ENCODE data around the gene TMEM108.

Gene TMEM108

GRCh38 chr3:133055339-133055738 is 17.1 kb downstream of the TMEM108 start:
- DNase-seq, result no peak

GRCh38 chr3:133058243-133058642 is 20.1 kb downstream of the TMEM108 start:
- no peak for DNase-seq

GRCh38 chr3:133058831-133059230 is 20.6 kb downstream of the TMEM108 start:
- no peak for DNase-seq

- DNase-seq, result no peak
Observed at GRCh38 chr3:133065193-133065961, 27.2 kb downstream of the TMEM108 start.

- DNase-seq, result no peak
Observed at GRCh38 chr3:133066026-133066425, 27.8 kb downstream of the TMEM108 start.

- DNase-seq, result no peak
Observed at GRCh38 chr3:133069556-133070286, 31.5 kb downstream of the TMEM108 start.

GRCh38 chr3:133074977-133075376 is 36.8 kb downstream of the TMEM108 start:
- DNase-seq, result no peak

GRCh38 chr3:133077688-133078087 is 39.5 kb downstream of the TMEM108 start:
- DNase-seq, result no peak

- DNase-seq, result no peak
Observed at GRCh38 chr3:133079621-133080020, 41.4 kb downstream of the TMEM108 start.

DNA sequence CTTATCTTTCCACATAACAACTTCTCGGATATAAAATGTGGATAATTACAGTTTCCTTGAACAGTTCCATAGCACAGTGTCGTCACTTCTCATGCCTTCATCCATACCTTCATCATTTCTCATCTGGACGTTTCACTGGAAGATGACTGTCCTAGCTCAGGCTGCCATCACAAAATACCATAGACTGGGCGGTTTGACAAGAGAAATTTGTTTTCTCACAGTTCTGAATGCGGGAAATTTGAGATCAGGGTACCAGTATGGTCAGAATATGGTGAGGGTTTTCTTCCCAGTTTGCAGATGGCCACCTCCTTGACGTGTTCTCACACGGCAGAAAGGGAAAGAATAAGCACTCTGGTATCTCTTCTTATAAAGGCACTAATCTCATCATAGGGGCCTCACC is 42.8 kb downstream of the TMEM108 start:
- DNase-seq, result no peak

DNA sequence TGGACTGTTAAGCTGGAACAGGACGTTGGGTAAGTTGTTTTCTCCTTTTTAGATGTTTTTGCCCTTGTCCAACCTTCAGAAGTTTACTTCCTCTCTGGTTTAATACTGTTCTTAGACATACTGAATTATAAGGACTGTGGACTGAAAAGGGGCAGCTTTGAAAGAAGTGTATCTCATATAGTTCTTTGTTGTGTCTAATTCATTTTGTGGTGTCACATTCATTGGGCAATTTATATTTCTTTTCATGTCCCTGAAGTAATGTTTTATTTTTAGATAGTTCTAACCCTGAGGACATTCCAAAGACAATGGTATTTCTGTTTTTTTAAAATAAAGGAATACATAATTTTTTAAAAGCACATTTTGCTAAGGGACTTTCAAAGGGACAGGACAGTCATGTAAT is 45.2 kb downstream of the TMEM108 start:
- DNase-seq, result no peak

DNA sequence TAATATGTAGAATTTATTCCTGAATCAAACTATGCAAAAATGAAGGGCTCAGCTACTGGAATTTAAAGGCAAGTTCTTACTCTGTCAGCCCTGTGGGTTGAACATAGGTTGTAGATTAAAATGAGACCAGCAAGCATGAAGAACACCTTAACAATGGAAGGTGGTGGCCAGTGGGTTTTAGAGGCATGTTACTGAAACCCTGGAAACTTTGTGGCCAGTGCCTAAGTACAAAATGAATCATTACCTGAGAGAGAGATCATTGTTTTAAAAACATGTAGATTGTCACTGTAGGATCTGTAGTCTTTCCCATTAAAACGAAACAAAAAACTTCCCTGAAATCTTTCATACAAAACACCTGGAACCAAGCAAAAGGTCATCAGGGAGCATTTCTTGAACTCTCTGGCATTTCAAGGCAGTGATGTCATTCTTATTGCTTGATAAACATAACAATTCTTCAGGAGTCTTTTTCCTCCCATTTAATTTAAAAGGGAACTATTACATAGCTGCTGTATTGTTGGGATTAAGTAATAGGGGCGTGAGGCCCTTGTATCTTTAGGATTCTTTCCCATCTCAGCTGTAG is 51.8 kb downstream of the TMEM108 start:
- DNase-seq, result no peak

GRCh38 chr3:133092681-133093080 is 54.5 kb downstream of the TMEM108 start:
- DNase-seq, result no peak

- DNase-seq, result no peak
Observed at GRCh38 chr3:133093366-133093765, 55.2 kb downstream of the TMEM108 start.

DNA sequence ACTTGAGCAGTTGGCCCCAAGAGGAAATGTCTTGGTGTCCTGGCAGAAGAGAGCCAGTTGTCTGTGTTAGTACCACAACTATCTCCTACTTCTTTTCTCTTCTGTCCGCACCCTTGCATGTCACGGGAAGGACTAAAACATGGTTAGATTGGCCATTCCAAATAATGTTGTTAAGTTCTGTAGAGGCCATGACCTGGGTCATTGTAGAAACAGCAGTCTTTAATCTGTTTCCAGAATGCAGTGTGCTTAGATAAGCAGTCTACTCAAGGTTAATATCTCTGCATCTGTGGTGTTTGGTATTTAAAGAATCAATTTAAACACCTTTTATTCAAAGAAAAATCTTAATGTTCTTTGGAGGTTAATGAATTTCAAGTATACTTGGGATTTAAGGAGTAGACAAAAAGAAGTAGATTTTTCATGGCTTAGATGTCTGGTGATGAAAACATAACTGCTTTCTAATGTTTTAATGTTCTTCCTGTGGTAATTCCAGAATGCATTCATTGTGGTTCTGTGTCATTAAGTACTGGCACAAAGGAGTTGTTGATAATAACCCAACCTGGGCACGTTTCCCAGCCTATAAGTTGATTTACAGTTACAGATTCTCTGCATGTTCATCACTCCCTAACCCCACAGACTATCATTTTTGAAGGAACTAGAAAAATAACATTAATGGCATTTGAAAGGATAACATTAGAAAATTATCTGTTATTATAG is 58.9 kb downstream of the TMEM108 start:
- DNase-seq, result no peak

GRCh38 chr3:133103706-133104105 is 65.5 kb downstream of the TMEM108 start:
- no peak for DNase-seq

DNA sequence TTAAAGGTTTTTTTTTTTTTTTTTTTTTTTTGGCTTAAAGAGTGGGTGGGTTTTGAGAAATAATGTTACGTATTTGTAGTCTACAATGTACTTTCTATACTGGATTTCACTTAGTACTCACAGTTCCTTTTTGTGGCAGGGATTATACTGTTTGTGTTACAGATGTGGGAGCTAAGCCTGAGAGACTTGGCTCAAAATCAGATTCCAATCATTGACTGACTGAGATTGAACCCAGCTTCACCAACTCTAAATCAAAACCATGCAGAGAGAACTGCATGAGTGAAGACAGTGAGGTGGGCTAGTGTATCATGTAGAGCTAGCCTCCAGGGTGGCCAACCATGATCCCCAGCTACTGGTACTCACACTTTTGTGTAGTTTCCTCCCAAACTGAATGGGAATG is 68.0 kb downstream of the TMEM108 start:
- no peak for DNase-seq

- DNase-seq, result no peak
Observed at GRCh38 chr3:133112666-133113065, 74.5 kb downstream of the TMEM108 start.

GRCh38 chr3:133113526-133113925 is 75.3 kb downstream of the TMEM108 start:
- no peak for DNase-seq

DNA sequence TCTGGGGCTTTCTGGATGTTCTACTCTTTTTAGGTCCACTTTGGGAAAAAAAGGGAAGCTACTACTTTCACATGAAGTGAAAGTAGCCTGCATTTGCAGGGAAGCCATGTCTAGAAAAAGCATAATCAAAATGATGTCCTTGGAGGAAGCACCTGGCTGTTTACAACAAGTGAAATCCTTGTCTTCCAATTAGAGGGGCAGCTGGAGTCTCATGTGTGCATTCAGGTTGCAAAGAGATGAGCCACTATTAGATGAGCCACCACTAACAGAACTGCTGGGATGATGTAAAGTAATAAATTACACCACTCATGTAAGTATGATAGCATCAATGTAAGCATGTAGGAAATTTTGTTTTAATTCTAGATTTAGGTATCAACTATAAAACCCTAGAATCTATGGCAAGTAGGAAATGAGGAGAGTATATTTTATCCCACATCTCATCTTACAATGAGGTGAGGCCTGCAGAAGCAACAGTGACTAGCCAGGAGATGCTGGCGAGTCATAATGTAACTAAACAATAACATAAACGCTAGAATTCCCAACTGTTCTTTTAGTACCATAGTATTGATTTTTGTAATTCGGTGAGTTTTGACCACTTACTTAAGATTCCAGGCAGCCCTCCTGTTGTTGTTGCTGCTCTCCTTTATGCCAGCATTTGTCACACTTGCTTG is 75.9 kb downstream of the TMEM108 start:
- DNase-seq, result no peak

DNA sequence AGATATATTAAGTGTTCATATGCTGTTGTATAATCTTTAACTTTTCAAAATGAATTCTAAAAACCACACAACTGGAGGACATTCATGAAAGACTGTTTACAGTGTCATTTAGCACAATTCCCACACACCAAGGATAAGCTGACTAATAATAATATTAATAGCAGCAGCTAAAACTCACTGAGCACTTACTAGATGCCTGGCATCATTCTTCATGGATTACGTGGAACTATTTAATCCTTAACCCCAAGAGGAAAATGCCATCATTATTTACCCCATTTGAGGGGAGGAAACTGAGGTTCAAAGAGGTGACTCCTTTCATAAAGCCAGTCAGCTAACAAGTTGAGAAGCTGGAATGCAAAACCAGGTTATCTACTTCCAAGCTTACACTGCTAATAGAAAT is 77.0 kb downstream of the TMEM108 start:
- no peak for DNase-seq

DNA sequence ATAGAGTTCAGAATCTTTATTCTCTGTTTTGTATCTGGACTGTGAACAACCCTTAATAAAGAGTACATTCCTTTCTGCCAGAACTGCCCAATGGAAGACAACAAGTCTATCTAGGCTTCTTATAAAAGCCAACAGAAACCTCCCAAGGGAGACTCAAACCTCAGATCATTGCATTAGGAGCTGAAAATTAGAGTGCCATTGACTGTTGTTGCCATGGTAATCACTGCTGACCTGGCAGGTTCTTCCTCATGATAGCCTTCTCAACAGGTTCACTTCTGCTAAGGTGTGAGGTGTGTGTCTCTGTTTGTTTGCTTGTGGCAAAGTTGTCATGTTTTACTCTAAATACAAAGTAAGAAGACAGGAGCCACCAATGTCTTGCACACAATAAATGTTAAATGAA is 79.2 kb downstream of the TMEM108 start:
- no peak for DNase-seq

- DNase-seq, result peak; percentile 49
Observed at GRCh38 chr3:133119176-133119575, 81.0 kb downstream of the TMEM108 start.
